PFSK-1 (cell line): Measurements from ENCODE around the gene TNFAIP2.

Experiments used
- FOXP2 ChIP-seq: optimal IDR thresholded peaks from 2 replicates; pipeline ENCODE3; 2011; ENCODE audit warnings: borderline replicate concordance, control low read depth, inconsistent platforms; ENCODE audit not compliant: insufficient read depth; ENCODE audit errors: extremely low read length, extremely low read depth
- POLR2AphosphoS5 ChIP-seq: IDR thresholded peaks from 2 replicates; pipeline ENCODE4 v1.6.1; 2012; ENCODE audit warnings: low read depth, mild to moderate bottlenecking, control low read depth, low read length, moderate library complexity
- REST ChIP-seq, 2 experiments: IDR thresholded peaks; 2 replicates each; pipeline versions ENCODE4 v1.6.1 to v1.8.0; 2011 to 2012; ENCODE audit warnings: low read depth in 2 of 2, low read length in 2 of 2, control low read depth in 1 of 2, inconsistent platforms in 1 of 2, mild to moderate bottlenecking in 1 of 2, moderate library complexity in 1 of 2; ENCODE audit not compliant: insufficient read depth in 1 of 2
- SIN3A ChIP-seq: IDR thresholded peaks from 2 replicates; pipeline ENCODE4 v1.6.1; 2012; ENCODE audit warnings: mild to moderate bottlenecking, low read length, moderate library complexity, borderline replicate concordance; ENCODE audit not compliant: insufficient read depth
- TAF1 ChIP-seq: IDR thresholded peaks from 2 replicates; pipeline ENCODE4 v1.6.1; 2012; ENCODE audit warnings: low read length, control low read depth, borderline replicate concordance; ENCODE audit not compliant: insufficient read depth

Gene TNFAIP2

GRCh38 chr14:103108749-103109207 is 14.5 kb upstream of the TNFAIP2 start:
- TF ChIP-seq POLR2AphosphoS5, result no peak
- TF ChIP-seq FOXP2, result no peak
- no peak for TF ChIP-seq TAF1
- TF ChIP-seq REST (IDR thresholded peaks at IDR 0.05; ENCODE audit: insufficient read depth in 1 of 2, low read depth in 2 of 2, low read length in 2 of 2), result no peak
- TF ChIP-seq SIN3A, result no peak

- no peak for TF ChIP-seq SIN3A
- no peak for TF ChIP-seq TAF1
- TF ChIP-seq FOXP2, result no peak
- no peak for TF ChIP-seq REST (IDR thresholded peaks at IDR 0.05; ENCODE audit: insufficient read depth in 1 of 2, low read depth in 2 of 2, low read length in 2 of 2)
- TF ChIP-seq POLR2AphosphoS5, result no peak
Measured at GRCh38 chr14:103109535-103110441, 13.5 kb upstream of the TNFAIP2 start.

DNA sequence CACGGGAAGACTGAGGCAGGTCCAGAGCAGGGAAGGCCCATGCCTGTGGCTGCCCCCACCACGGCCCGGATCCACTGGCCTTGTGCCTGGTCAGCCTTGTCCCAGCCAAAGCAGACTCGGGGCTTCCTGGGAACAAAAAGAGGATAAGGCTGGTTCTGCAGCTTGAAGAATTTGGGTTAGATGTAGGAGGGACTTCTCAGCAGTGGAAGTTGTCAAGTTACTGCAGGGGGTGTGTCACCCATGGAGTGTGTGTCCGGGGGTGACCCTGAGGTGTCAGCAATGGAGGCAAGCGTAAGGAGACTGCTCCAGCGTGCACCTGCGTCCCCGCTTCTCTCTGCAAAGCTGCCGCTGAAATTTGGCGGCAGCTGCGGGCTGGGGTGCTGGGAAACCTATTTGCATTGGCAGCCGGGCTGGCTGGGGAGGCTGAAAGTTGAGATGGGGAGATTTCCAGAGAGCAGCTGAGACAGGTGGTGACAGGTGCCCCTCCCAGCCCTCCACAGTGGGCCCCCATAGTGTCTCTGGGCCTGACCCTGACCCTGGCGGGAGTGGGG is 12.5 kb upstream of the TNFAIP2 start:
- TF ChIP-seq SIN3A (no peak), TAF1 (no peak), POLR2AphosphoS5 (no peak), FOXP2 (no peak), REST (IDR thresholded peaks at IDR 0.05; ENCODE audit: insufficient read depth in 1 of 2, low read depth in 2 of 2, low read length in 2 of 2) (no peak)

DNA sequence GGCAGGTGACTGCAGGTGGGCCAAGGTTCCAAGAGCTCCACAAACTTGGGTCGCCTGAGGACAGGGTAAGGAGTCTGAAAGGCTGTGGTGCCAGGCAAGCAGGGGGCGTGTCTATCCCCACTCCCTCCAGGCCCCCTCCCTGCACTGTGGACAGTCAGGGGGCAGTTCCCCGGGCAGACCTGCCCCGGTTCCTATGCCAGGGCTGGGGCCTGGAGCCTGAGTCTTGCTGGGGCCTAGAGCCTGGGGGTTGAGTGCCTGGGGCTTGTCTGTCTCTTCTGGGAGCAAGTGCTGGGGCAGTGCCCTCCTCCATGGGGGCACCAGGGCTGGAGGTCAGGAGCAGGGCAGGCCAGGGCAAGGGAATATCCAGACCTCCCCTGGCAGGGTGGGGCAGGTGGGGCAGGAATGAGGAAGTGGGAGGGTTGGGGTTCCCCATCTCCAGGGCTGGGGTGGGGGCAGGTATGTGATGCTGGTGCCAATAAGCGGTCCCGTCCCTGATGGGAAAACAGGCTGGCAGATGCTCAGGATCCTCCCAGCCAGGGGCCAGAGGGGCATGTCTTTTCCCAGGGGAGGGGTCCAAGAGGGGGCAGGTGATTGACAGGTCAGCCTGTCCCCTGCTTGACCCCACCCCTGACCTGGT is 11.9 kb upstream of the TNFAIP2 start:
- TF ChIP-seq TAF1 (no peak), SIN3A (no peak), FOXP2 (no peak), POLR2AphosphoS5 (no peak), REST (IDR thresholded peaks at IDR 0.05; ENCODE audit: insufficient read depth in 1 of 2, low read depth in 2 of 2, low read length in 2 of 2) (no peak)
